HG02571 (cell line): ENCODE data around the gene SMYD1.

Experiments used
- ATAC-seq: cut with Tn5 transposase; IDR thresholded peaks from one replicate; pipeline ENCODE4 v1.9.1; 2021; ENCODE audit warnings: mild to moderate bottlenecking, moderate library complexity; ENCODE audit not compliant: unreplicated experiment

The SMYD1 gene

DNA sequence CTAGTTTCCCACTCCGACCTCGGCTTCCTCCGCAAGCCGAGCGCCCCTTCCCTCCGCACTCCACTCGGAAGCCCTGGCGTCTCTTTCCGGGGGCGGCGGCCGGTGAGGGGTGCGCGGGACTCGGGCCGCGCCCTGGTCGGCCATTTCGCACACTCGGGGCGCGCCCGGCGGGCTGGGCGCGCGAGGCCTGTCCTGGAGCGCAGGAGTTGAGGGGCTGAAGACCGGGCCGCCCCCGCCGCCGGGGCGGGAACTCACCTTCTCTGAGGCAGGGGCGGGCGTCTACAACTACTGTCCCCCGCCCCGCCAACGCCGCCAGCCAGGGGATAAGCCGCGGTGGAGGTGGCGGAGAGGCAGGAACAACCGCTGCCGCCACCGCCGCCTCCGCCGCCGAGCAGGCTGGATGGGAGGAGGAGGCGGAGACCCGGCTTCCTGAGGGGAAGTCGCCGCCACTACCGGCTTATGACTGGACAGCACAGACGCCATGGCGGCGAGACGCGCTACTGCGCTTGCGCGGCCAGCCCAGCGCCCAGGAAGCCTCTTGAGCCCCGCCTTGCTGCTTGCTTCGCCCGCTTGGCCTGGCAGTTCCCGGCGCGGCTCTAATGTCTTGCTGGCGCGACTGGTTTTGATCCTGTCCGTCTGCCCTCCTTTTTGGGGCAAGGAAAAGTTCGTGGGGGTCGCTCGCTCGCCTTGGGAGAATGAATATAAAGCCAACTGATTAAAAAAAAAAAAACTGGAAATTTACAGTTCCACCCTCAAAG, 12.1 kb upstream of the SMYD1 start, which contains the start of gene KRCC1:
Gene KRCC1 (minus strand): TSS at position 413 of the 758 bp plus-strand sequence. CDS start 27,220 bp downstream, outside the sequence.
- peak; percentile 94 for ATAC-seq

DNA sequence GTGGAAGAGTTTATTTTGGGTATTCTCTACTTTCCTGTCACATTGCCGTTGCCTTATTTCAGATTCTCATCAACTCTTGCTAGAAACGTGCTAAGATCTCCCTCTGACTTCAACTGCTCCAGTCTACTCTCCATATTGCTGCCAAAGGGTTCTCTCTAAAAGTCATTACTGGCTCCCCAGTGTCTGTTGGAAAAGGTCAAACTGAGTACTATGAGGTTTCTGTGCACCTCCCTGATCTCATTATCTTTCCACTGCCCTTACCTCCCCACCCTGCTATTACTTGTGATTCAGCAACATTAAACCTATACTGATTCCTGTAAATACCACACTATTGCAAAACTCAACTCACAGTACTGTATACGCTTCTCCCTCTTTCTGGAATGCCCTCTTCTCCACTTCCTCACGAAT, 10.2 kb upstream of the SMYD1 start:
- no peak for ATAC-seq

DNA sequence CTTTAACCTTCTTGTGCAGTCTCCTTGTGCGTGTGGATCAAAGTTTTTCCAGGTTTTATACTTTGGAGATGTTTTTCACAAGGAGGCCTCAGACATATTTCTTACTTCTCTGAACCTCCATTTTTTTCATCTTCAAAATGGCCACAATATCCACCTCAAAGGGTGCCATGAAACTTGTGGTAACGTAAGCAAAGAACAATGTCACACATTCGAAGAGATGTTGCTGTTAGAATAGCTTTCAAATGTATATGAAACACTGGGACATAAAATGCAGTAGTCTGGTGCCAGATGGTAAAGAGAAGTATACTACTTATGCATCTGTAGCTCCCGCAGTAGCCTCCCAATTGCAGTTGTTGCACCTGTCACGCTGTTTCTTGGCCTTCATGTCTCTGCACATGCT, 9.4 kb upstream of the SMYD1 start:
- no peak for ATAC-seq

DNA sequence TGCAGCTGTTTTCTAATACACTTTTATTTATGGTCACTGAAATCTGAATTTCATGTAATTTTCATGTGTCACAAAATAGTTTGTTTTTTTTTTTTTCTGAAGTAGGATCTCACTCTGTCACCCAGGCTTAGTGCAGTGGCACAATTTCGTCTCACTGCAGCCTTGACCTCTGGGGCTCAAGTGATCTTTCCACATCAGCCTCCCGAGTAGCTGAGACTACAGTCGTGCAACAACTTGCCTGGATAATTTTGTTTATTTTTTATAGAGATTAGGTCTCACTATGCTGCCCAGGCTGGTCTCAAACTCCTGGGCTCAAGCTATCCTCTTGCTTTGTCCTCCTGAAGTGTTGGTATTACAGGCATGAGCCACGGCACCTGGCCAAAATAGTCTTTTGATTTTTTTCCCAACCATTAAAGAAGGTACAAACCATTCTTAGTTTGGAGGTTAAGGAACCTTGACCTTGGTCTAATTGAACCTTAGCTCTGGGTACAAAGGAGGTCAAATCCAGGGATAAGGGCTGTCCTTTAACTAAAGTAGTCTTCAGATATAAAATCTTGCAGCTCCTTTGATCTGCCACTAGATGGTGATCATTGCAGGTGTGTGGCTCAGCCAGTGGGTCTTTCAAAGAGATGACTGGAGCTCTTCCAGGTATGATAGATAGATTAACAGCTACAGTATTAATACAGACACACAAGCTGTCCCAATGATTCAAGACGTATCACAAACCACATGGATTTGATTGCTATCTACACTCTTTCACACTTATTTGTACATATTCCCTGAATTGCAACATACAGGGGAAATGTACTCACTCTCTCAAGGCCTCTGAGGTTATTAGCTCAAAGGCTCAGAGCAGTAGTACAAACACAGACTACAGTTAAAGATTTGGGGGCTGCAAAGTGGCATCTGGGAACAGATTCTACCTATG, 7.4 kb upstream of the SMYD1 start:
- ATAC-seq, result no peak

DNA sequence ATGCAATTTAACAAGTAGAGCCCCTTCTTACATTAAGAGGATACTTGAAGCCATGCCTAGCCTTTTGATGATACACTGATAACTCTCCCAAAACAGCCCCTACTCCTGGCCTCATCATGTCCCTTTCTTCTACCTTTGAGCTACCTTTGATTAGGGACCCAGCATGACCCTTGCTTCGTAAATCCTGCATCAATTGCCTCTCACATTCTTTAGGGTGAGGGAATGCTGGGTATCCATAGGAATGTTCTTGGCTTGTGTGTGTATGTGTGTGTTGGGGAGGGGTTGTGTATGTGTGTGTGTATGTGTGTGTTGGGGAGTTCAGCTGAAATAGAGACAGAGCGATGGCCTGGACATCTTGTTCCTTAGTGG, 6.7 kb upstream of the SMYD1 start:
- ATAC-seq, result no peak

DNA sequence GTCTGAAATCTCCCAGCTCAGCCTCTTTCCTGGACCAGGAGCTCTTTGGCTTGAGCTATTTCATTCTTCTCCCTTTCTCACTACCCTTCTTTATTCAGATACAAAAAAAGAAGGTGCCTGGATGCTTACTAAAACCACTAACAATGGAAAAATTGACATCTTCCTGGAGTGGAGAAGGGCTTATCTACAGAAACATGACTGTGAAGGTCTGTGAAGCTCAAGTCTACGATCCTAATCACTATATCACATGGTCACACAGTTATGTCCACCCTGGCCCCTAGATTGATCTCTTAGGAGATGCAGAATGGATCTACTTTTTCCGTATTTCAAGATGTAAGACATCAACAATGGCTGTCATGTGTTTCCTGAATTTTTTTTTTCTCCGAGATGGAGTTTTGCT, 6.3 kb upstream of the SMYD1 start:
- no peak for ATAC-seq

DNA sequence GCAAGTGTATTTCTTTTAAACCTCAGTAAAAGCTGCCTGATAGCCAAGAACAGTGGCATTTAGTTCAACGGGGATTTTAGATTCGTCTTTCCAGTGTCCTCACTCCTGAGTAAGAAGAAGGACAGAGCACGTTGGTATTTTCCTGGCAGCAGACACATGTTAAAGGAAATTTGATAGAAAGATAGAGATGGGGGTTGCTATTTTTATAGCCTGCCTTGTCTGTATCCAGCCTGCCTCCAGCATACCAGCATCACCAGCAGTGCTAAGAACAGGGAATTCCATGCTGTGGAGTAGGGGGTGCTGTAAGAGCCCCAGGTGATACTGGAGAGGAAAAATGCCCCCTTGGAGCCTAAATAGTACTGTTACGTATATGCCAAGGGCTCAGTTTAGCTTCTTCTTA, 1.1 kb upstream of the SMYD1 start:
- no peak for ATAC-seq

DNA sequence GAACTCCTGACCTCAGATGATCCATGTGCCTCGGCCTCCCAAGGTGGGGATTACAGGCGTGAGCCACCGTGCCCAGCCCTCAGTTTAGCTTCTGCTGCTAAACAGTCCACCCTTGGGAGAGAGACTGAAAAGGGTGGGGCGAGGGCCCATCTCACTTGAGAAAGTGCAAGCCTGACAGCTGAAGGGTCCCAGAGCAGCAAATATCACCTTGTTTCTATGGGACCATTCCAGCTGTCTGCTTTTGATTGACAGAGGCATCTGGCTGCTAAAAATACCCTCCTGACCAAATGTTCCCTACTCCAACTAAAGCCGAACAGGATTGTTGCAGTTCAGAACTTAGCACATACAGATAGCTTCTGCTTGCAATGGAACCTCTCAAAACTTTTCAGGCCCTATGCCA, 436 bp upstream of the SMYD1 start:
- ATAC-seq, result no peak

DNA sequence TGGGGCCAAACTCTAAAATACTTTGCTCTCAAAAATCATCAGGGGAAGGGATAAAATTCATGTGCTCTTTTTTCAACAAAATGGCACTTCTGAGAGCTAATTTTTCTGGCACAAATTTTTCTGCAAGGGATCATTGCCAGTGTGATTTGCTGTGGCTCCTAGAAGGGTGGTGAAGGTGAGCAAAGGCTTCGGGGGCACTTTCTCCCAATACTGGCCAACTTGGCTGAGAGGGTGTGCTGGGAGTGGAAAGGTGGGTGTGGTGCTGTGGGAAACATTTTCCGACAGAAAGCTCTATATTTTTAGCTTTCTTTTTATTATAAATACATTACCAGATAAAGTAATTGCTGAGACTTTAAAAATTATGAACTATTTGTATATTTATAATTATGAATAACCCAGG, 419 bp downstream of the SMYD1 start:
- no peak for ATAC-seq

DNA sequence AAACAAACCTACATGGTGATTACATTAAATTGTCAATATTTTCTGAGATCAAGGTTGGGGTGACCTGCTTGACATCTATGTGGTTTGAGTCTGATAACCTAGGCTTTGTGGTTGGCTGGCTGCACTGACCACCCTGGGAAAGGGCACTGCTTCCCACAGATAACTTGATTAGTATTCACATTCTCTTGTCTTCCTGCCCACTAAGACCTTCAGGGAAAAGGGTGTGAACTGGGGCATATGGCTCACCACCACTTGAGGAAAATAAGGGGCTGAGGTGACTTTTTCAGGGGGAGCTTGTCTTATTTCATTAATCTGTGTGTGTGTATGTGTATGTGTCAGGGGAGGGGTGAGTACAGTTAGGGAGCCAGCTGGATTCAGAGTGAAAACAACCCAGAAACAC, 1.5 kb downstream of the SMYD1 start:
- no peak for ATAC-seq

DNA sequence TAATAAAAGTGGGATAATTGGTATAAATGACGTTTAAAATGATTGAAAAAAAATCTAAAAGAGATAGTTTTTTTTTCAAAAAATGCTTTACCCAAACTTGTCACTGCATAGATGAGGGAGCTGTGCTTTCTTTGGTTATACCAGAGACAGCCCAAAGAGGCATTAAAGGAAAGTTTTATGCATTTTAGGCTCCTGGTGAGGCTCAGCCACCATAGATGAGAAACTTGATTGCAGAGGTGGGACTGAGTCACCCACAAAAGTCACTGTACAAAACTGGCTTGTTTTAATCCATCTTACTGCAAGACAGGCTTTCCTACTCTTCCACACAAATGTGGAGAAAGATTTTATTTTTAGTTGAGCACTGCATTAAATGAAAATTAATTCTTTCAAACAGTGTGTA, 2.4 kb downstream of the SMYD1 start:
- no peak for ATAC-seq

DNA sequence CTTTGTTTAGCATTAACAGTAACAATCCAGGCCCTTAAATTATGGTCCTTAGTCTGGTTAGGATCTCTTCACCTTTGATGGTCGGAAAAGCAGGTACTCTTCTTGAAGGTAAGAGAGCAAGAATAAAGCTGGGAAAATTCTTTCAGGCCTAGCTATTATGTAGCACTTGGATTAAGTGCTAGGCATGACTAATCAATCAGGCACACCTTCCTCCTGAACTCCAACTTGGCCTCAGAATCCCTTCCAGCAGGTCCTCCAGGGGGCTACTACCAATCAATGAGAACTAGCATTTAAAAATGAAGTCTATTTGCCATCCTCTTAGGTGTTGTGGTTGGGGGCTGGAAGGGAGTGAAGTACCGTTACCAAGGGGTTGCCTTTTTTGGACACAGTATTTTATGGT, 3.7 kb downstream of the SMYD1 start:
- no peak for ATAC-seq

DNA sequence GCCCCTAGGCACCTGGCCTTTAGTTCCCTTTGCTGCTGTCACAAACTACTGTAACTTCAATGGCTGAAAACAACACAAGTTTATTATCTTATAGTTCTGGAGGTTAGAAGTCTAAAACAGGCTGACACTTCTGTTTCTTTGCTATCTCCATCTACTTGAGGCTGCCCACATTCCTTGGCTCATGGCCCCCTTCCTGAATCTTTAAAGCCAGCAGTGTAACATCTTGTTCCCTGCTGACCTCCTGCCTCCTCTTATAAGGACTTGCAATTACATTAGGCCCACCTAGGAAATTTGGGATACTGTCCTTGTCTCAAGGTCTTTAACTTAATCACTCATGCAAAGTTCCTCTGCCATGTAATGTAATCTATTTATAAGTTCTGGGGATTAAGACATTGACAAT, 6.5 kb downstream of the SMYD1 start:
- ATAC-seq, result no peak

DNA sequence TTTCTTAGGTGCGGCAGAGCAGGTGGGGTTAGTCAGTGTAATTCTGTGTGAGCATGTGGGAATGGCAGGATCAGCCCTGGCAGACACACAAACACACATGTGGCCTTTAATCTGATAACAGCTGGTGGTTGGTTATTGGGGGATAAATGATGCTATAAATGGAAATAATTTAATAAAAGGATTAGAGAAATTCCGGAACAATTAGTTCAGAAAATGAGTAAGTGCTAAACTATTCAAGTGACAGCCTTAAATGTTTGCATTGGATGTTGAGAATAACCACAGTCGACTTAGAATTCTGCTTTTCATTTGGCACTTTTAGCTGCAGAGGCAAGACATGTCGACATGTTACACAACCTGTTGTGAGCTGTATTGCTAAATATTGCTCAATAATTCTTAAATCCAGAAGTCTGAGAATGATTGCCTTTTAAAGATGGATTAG, 7.2 kb downstream of the SMYD1 start:
- ATAC-seq, result no peak

DNA sequence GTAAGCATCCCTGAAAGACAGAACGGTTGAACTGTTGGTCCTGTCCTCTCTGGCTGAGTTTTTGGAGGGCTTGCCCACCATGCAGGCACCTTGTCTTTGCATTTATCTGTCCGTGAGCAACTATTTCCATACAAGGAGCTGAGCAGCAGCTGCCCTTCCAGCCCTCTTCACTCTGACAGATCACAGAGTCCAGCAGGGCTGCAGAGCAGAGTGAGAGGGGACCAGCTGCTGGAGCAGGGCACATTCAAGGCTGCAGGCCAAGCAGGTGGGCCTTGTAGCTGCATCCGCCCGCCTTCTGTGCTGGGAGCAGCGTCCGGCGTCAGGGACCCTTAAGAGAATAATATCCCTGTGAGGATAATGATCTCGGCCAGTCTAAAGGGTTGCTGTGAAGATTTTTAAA, 9.5 kb downstream of the SMYD1 start:
- ATAC-seq, result no peak

DNA sequence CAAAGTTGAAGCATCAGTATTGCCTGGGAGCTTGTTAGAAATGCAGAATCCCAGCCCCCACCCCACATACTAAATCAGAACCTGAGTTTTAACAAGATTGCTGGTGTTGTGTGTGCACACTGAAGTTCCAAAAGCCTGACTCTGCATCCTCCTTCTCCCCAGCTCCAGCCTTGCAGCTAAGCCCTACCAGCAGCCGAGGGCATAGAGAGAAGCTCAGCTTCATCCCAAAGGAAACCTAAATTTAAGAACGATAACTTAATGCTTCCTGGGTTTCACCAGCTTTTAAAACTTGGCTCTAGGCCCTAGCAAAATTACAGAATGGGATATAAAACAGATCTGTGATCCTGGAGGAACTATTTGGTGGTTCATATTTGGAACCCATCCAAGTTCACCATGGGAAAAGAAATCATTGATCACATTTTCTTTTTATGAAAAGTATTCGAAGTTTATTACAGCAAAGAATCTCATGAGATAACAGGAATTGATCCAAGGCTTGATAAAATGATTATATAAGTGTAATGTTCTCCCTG, 11.1 kb downstream of the SMYD1 start:
- ATAC-seq, result no peak

DNA sequence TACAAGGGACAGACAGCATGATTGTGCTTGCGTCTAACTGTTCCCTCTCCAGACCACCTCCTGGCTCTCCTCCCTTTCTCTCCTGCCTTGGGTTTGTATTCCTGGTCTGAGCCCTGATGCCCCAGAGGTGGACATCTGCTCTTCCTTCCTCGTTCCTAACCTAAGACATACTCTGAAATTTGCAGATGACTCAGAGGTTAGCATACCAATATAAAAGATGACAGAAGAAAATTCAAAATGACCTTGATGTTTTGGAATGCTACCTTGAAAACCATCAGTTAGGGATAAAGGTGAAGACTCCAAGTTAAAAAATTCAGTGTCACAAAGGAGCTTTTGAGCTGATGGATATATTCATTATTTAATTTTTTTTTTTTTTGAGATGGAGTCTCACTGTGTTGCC, 12.9 kb downstream of the SMYD1 start:
- no peak for ATAC-seq

DNA sequence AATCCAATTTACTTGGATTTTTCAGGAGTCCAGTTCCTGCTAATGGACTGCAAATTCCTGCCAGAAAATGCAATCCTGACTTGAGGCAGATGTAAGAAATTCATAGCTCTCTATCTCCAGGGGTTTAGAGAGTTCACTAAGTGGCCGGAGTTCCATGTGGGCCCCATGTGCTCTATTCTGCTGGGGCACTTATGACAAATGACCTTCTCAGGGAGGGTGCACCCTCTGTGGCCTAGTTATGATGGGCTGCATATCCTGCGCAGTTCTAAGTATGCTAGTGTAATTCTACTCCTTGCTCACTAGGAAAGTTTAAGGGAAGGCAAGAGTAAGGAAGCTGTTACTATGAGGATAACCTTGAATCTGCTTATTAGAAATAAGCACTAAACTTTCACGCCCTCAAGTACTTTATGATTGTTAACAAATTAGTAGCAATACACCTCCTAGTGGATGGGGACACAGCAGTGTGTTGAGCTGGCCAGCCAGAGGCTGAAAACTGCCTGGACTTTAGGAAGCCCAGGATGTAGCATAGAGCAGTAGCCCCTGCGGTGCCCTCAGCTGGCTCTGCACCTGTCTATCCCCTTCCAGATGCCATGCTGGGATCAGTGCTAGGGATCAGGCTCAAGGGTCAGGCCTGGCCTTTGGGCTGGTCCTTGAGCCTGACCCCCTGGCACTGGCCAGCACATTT, 14.4 kb downstream of the SMYD1 start:
- ATAC-seq, result no peak

DNA sequence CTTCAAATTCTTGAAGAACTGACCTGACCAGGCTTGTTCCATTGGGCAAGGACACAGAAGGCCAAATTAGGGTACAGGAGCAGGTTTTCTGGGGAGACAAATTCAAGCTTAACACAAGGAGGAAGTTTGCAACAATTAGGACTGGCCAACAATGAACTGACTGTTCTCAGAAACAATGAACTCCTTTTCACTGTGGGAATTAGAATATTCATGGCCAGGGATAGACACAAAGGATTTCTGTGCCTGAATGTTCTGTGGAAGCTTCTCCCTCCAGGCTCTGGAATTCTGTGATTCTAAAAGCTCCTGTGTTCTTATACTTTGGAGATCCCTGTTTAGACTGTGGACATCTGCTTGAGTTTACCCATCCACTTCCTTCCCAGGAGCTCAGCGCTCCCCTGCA, 15.2 kb downstream of the SMYD1 start:
- no peak for ATAC-seq

DNA sequence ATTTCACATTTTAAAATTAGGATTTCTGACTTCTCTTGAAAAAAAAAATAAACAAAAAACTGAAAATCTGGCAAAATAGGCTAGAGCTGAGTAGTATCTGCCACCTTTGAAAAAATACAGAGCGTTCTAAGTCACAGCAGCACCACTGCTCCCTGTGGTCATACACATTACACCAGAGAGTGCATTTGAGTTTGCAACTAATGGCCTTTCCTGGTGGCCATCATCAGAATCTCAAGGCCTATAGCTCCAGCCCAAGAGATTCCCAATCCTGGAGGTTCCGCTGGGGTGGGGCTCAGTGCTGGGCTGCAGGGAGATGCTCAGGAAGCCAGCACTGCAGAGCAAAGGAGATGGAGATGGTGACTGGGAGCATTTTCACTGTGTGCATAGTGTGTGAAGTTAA, 17.5 kb downstream of the SMYD1 start:
- ATAC-seq, result no peak

DNA sequence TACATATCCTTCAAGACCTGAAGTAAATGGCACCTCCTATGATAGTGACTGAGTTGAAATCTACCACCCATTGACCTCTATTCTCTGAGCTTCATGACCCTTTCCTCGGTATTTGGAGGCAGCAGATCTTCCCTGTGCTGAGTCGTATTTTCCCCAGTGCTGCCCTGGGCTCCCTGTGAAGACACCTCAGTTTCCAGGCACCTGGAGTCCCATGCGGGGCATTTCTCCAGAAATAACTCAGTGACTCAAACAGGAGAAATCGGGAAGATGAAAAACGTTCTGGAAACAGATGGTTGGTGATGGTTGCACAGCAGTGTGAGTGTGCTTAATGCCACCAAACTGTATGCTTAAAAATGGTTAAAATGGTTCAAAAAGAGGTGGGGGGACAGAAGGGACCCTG, 18.0 kb downstream of the SMYD1 start:
- ATAC-seq, result no peak
